HG02884 (cell line): Measurements from ENCODE around the gene TMX2.
"Not testable (repeated sequence)": the region's sequence is repeated elsewhere in the genome, so short reads cannot be mapped to it uniquely, and the experiment has no call there.

ENCODE experiments used
- ATAC-seq: cut with Tn5 transposase; IDR thresholded peaks from one replicate; pipeline ENCODE4 v1.9.1; 2021; ENCODE audit warnings: mild to moderate bottlenecking, moderate library complexity; ENCODE audit not compliant: unreplicated experiment

TMX2 gene

GRCh38 chr11:57712256-57713150 is at the start of gene TMX2:
Gene TMX2, plus strand, starts transcription at chr11:57712593. Its CDS starts 26 bp downstream, at chr11:57712619.
- ATAC-seq: peak; percentile 91

- no peak for ATAC-seq
Measured at GRCh38 chr11:57662893-57663292, 49.5 kb upstream of the TMX2 start.

- no peak for ATAC-seq
Measured at GRCh38 chr11:57663975-57664374, 48.4 kb upstream of the TMX2 start.

GRCh38 chr11:57667117-57667735 is 45.2 kb upstream of the TMX2 start:
- peak; percentile 58 for ATAC-seq

- peak; percentile 81 for ATAC-seq
Measured at GRCh38 chr11:57667736-57668433, 44.5 kb upstream of the TMX2 start, which contains the start of gene ZDHHC5. Gene ZDHHC5, plus strand, starts transcription at chr11:57668114. Its CDS starts 4,977 bp downstream, at chr11:57673091.

- ATAC-seq: peak; percentile 7
Measured at GRCh38 chr11:57668434-57668782, 44.0 kb upstream of the TMX2 start.

- ATAC-seq: no peak
Measured at GRCh38 chr11:57674251-57674650, 38.1 kb upstream of the TMX2 start.

- ATAC-seq: no peak
Measured at GRCh38 chr11:57675176-57675941, 37.0 kb upstream of the TMX2 start.

GRCh38 chr11:57679396-57679795 is 33.0 kb upstream of the TMX2 start:
- ATAC-seq: no peak

GRCh38 chr11:57680552-57680874 is 31.9 kb upstream of the TMX2 start:
- no peak for ATAC-seq

- ATAC-seq: no peak
Measured at GRCh38 chr11:57681168-57681567, 31.2 kb upstream of the TMX2 start.

GRCh38 chr11:57690474-57690873 is 21.9 kb upstream of the TMX2 start:
- ATAC-seq: not testable (repeated sequence)

- no peak for ATAC-seq
Measured at GRCh38 chr11:57698843-57699365, 13.5 kb upstream of the TMX2 start.

- no peak for ATAC-seq
Measured at GRCh38 chr11:57699813-57700212, 12.6 kb upstream of the TMX2 start.

GRCh38 chr11:57700425-57700824 is 12.0 kb upstream of the TMX2 start:
- ATAC-seq: no peak

GRCh38 chr11:57703341-57703740 is 9.1 kb upstream of the TMX2 start:
- ATAC-seq: no peak

GRCh38 chr11:57704932-57705331 is 7.5 kb upstream of the TMX2 start:
- no peak for ATAC-seq

- not testable (repeated sequence) for ATAC-seq
Measured at GRCh38 chr11:57705432-57705831, 7.0 kb upstream of the TMX2 start.

GRCh38 chr11:57709802-57710367 is 2.5 kb upstream of the TMX2 start:
- no peak for ATAC-seq
